ENCODE results near the gene MOB3A.
A peak's percentile ranks its signal among the peaks of the same experiment; 100 is the strongest.

MOB3A gene

GRCh38 chr19:2059422-2060201 lies 36.5 kb downstream of the MOB3A start:
- Histone ChIP-seq H3K18ac (ENCODE audit: low read depth in 1 of 2, low read length in 2 of 2) (peak overlapping the region; percentile 96 to 99), H4K91ac (ENCODE audit: low read length) (peak overlapping the region; percentile 100), H3K79me1 (replicated peaks; ENCODE audit: low read length, poor library complexity, severe bottlenecking) (no peaks in the 10 kb centered on the region), H3K23ac (ENCODE audit: low read length in 2 of 2) (peak overlapping the region in 1 of 2 experiments; percentile 32), H4K8ac (ENCODE audit: low read length) (peak overlapping the region; percentile 99), H2BK12ac (ENCODE audit: low read length in 2 of 2) (peak overlapping the region; percentile 7 to 97), H3K36me3 (ENCODE audit: control insufficient read depth in 1 of 2, insufficient read depth in 2 of 2, low read depth in 1 of 2, low read length in 2 of 2) (no peaks in the 10 kb centered on the region), H2BK5ac (ENCODE audit: low read depth, low read length, poor library complexity, severe bottlenecking) (peak overlapping the region; percentile 33), H3K4me1 (ENCODE audit: control insufficient read depth, insufficient read depth, low read depth, low read length) (peaks cover 65% of the 10 kb centered on the region), H3K14ac (ENCODE audit: low read length in 2 of 2) (peak overlapping the region in 1 of 2 experiments; percentile 91), H2AFZ (ENCODE audit: low read depth, low read length) (no peak overlapping the region), H2BK120ac (ENCODE audit: low read depth, low read length) (peak overlapping the region; percentile 54), H3K4me3 (ENCODE audit: insufficient read depth in 1 of 2, low read depth in 1 of 2, low read length in 2 of 2) (peak overlapping the region in 1 of 2 experiments; percentile 79), H3K9me3 (ENCODE audit: control insufficient read depth, low read length) (no peaks in the 10 kb centered on the region), H3K4me2 (ENCODE audit: low read length, poor library complexity, severe bottlenecking) (no peak overlapping the region), H2AK5ac (ENCODE audit: low read length, severe bottlenecking) (peak overlapping the region; percentile 78), H3K4ac (ENCODE audit: low read depth in 1 of 2, low read length in 2 of 2) (peak overlapping the region; percentile 37 to 93), H3K27me3 (ENCODE audit: control insufficient read depth in 1 of 2, insufficient read depth in 1 of 2, low read length in 2 of 2) (no peaks in the 10 kb centered on the region), H3K27ac (ENCODE audit: low read length, poor library complexity, severe bottlenecking) (peak overlapping the region; percentile 94), H2BK15ac (ENCODE audit: low read depth, poor library complexity, severe bottlenecking) (peak overlapping the region; percentile 86), H3K9ac (ENCODE audit: low read length) (peak overlapping the region; percentile 90)
- WGBS: 47% methylated on average over 21 of the region's 24 CpGs
- DNase-seq: peak; percentile 91

DNA sequence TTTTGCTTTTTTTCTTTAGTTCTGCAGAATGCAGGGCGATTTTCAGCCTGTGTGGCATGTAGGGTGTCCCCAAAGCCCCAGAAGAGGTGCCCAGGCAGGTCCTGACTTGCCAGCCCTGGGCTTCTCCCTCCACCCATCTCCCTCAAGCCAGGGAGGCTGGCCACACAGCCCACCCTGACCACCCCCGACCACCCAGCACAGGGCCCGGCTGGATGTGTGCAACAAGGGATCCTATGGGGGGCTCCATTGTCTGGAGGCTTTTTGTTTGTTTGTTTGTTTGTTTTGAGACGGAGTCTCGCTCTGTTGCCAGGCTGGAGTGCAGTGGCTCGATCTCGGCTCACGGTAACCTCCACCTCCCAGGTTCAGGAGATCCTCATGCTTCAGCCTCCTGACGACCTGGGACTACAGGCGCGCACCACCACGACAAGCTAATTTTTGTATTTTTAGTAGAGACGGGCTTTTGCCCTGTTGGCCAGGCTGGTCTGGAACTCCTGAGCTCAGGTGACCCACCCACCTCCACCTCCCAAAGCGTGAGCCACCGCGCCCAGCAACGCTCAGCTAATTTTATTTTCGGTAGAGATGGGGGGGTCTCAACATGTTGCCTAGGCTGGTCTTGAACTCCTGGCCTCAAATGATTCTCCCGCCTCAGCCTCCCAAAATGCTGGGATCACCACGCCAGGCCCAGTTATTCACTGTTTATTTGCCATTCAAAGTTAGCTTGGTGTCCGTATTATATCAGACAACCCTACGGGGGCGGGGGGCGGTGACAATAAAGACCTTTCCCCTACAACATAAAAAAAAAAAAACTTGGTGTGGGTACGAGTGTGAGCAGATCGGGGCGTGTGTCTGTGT lies 37.3 kb downstream of the MOB3A start:
- Histone ChIP-seq H3K36me3 (ENCODE audit: control insufficient read depth in 1 of 2, insufficient read depth in 2 of 2, low read depth in 1 of 2, low read length in 2 of 2) (no peaks in the 10 kb centered on the region), H3K27ac (ENCODE audit: low read length, poor library complexity, severe bottlenecking) (peak overlapping the region; percentile 94), H2AFZ (ENCODE audit: low read depth, low read length) (no peak overlapping the region), H2BK12ac (ENCODE audit: low read length in 2 of 2) (peak overlapping the region; percentile 80 to 97), H3K27me3 (ENCODE audit: control insufficient read depth in 1 of 2, insufficient read depth in 1 of 2, low read length in 2 of 2) (no peaks in the 10 kb centered on the region), H3K4me3 (ENCODE audit: insufficient read depth in 1 of 2, low read depth in 1 of 2, low read length in 2 of 2) (peak overlapping the region in 1 of 2 experiments; percentile 79), H3K14ac (ENCODE audit: low read length in 2 of 2) (peak overlapping the region in 1 of 2 experiments; percentile 82), H3K4me1 (ENCODE audit: control insufficient read depth, insufficient read depth, low read depth, low read length) (peaks cover 61% of the 10 kb centered on the region), H3K9ac (ENCODE audit: low read length) (peak overlapping the region; percentile 90), H4K91ac (ENCODE audit: low read length) (peak overlapping the region; percentile 100), H3K9me3 (ENCODE audit: control insufficient read depth, low read length) (no peaks in the 10 kb centered on the region), H2BK15ac (ENCODE audit: low read depth, poor library complexity, severe bottlenecking) (peak overlapping the region; percentile 39), H4K8ac (ENCODE audit: low read length) (peak overlapping the region; percentile 99), H3K79me1 (replicated peaks; ENCODE audit: low read length, poor library complexity, severe bottlenecking) (no peaks in the 10 kb centered on the region), H3K23ac (ENCODE audit: low read length in 2 of 2) (no peak overlapping the region), H3K4me2 (ENCODE audit: low read length, poor library complexity, severe bottlenecking) (no peak overlapping the region), H2BK120ac (ENCODE audit: low read depth, low read length) (peak overlapping the region; percentile 86), H3K4ac (ENCODE audit: low read depth in 1 of 2, low read length in 2 of 2) (peak overlapping the region; percentile 37 to 81), H2AK5ac (ENCODE audit: low read length, severe bottlenecking) (peak overlapping the region; percentile 71), H2BK5ac (ENCODE audit: low read depth, low read length, poor library complexity, severe bottlenecking) (no peak overlapping the region), H3K18ac (ENCODE audit: low read depth in 1 of 2, low read length in 2 of 2) (peak overlapping the region; percentile 89 to 96)
- WGBS: 96% methylated on average over 26 of the region's 27 CpGs
- DNase-seq: no peak

- Histone ChIP-seq H2BK15ac (ENCODE audit: low read depth, poor library complexity, severe bottlenecking) (peak overlapping the region; percentile 97), H3K14ac (ENCODE audit: low read length in 2 of 2) (no peak overlapping the region), H3K4me3 (ENCODE audit: insufficient read depth in 1 of 2, low read depth in 1 of 2, low read length in 2 of 2) (no peak overlapping the region), H3K4ac (ENCODE audit: low read depth in 1 of 2, low read length in 2 of 2) (peak overlapping the region; percentile 19 to 81), H2BK12ac (ENCODE audit: low read length in 2 of 2) (peak overlapping the region; percentile 38 to 80), H3K4me1 (ENCODE audit: control insufficient read depth, insufficient read depth, low read depth, low read length) (peaks cover 60% of the 10 kb centered on the region), H2AK5ac (ENCODE audit: low read length, severe bottlenecking) (peak overlapping the region; percentile 89), H3K27me3 (ENCODE audit: control insufficient read depth in 1 of 2, insufficient read depth in 1 of 2, low read length in 2 of 2) (no peaks in the 10 kb centered on the region), H3K9ac (ENCODE audit: low read length) (no peak overlapping the region), H2BK120ac (ENCODE audit: low read depth, low read length) (peak overlapping the region; percentile 86), H2BK5ac (ENCODE audit: low read depth, low read length, poor library complexity, severe bottlenecking) (no peak overlapping the region), H3K4me2 (ENCODE audit: low read length, poor library complexity, severe bottlenecking) (no peak overlapping the region), H3K79me1 (replicated peaks; ENCODE audit: low read length, poor library complexity, severe bottlenecking) (no peaks in the 10 kb centered on the region), H3K9me3 (ENCODE audit: control insufficient read depth, low read length) (no peaks in the 10 kb centered on the region), H3K27ac (ENCODE audit: low read length, poor library complexity, severe bottlenecking) (no peak overlapping the region), H3K23ac (ENCODE audit: low read length in 2 of 2) (no peak overlapping the region), H4K91ac (ENCODE audit: low read length) (peak overlapping the region; percentile 74), H3K18ac (ENCODE audit: low read depth in 1 of 2, low read length in 2 of 2) (peak overlapping the region; percentile 49 to 89), H2AFZ (ENCODE audit: low read depth, low read length) (no peak overlapping the region), H3K36me3 (ENCODE audit: control insufficient read depth in 1 of 2, insufficient read depth in 2 of 2, low read depth in 1 of 2, low read length in 2 of 2) (no peaks in the 10 kb centered on the region), H4K8ac (ENCODE audit: low read length) (peak overlapping the region; percentile 74)
- no peak for DNase-seq
- WGBS: 95% methylated on average over 23 of the region's 23 CpGs
These were observed 38.3 kb downstream of the MOB3A start for GRCh38 chr19:2057484-2058469.

Measured in mesenchymal stem cell (in vitro differentiated cells and primary cell).